GM19238 (cell line): ENCODE data around the gene PCDHGB5.

Experiments used
- DNase-seq: peaks from one replicate; pipeline ENCODE4 v3.0.0; 2011; ENCODE audit warnings: low spot score; ENCODE audit not compliant: insufficient read length

The PCDHGB5 gene

DNA sequence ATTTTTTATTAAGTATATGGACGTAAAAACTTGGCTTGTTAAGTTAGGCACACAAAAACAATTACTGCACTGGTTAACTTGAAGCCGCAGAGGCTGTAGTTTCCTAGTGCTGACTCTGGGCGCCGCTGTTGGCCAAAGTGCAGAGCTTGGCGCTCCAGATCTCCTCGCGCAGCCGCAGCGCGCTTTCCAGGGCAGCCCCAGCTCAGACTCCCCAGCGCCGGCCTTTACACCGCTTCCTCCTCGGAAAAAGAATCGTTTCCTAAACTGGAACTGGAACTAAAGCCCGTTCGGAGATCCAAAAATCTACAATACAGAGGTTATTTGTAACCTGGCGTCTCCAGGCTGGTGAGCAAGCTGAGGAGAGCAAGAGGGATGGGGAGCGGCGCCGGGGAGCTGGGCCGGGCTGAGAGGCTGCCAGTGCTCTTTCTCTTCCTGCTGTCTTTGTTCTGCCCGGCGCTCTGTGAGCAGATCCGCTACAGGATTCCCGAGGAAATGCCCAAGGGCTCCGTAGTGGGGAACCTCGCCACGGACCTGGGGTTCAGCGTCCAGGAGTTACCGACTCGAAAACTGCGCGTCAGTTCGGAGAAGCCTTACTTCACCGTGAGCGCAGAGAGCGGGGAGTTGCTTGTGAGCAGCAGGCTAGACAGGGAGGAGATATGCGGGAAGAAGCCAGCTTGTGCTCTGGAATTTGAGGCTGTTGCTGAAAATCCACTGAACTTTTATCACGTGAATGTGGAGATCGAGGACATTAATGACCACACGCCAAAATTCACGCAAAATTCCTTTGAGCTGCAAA, at the start of gene PCDHGB5:
PCDHGB5 (plus strand) TSS at position 192 of the 796 bp plus-strand sequence; CDS start at position 373, 181 bp downstream.
- peak; percentile 23 for DNase-seq

DNA sequence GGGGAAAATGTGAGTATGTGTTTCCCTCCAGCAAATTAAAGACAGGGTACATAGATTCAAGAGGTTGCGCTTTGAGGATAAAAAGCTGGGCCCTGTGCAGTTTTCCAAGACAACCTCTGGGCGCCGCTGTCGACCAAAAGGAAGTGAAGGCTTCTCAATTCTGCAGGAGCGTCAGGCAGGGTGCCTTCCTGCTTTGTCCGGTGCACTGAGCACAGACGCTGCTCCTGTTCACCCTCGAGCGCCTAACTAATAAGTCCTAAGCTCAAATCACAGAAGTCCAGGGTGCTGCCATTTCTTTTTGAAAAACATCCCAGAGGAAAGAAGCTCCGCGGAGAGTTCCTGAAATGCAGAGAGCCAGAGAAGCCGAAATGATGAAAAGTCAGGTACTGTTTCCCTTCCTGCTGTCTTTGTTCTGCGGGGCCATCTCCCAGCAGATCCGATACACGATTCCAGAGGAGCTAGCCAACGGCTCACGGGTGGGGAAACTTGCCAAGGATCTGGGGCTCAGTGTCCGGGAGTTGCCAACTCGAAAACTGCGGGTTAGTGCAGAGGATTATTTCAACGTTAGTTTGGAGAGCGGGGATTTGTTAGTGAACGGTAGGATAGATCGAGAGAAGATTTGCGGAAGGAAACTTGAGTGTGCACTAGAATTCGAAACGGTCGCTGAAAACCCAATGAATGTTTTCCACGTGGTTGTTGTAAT, 47.7 kb upstream of the PCDHGB5 start, which contains the start of gene PCDHGB1:
PCDHGB1 (plus strand) TSS at position 183 of the 703 bp plus-strand sequence; CDS start at position 345, 162 bp downstream.
- peak; percentile 37 for DNase-seq

DNA sequence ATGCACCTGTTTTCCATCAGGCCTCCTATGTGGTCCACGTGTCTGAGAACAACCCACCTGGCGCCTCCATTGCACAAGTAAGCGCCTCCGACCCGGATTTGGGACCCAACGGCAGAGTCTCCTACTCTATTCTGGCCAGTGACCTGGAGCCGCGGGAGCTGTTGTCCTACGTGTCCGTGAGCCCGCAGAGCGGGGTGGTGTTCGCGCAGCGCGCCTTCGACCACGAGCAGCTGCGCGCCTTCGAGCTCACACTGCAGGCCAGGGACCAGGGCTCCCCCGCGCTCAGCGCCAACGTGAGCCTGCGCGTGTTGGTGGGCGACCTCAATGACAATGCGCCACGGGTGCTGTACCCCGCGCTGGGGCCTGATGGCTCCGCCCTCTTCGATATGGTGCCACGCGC, 46.2 kb upstream of the PCDHGB5 start:
- DNase-seq, result no peak

DNA sequence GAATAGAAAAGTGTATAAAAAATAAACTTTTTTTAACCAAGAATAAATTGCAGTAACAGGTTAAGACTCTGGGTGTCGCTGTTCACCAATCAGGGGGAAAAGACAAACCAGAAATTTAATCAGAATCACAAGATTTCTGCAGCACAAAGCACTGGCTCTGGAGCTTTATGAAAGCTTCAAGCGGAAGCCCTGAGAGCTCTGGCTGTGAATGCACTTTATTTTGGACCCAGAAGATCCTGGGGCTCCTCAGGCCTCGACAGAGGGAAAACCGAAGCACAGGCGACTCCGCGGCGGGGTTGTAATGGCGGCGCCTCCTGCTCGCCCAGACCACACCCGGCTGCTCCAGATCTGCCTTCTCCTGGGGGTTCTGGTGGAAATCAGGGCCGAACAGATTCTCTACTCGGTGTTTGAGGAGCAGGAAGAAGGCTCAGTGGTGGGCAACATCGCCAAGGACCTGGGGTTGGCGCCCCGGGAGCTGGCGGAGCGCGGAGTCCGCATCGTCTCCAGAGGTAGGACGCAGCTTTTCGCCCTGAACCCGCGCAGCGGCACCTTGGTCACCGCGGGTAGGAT, 42.8 kb upstream of the PCDHGB5 start, which contains the start of gene PCDHGA4:
PCDHGA4 (plus strand) TSS at position 122 of the 570 bp plus-strand sequence; CDS start at position 209, 87 bp downstream.
- DNase-seq, result no peak

DNA sequence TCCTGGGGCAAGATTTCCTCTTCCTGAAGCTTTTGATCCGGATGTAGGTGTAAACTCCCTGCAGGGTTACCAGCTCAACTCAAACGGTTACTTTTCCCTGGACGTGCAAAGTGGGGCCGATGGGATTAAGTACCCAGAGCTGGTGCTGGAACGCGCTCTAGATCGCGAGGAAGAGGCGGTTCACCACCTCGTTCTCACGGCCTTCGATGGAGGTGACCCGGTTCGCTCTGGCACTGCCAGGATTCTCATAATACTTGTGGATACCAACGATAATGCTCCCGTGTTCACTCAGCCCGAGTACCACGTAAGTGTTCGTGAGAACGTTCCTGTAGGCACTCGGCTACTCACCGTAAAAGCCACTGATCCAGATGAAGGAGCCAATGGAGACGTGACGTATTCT, 42.1 kb upstream of the PCDHGB5 start:
- no peak for DNase-seq

DNA sequence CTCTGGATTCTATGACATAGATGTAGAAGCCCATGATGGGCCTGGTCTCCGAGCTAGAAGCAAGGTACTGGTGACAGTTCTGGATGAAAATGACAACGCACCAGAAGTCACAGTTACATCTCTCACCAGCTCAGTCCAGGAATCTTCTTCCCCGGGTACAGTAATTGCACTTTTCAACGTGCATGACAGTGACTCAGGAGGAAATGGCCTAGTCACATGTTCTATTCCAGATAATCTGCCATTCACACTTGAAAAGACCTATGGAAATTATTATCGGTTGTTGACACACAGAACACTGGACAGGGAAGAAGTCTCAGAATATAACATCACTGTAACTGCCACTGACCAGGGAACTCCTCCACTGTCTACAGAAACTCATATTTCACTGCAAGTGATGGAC, 41.6 kb upstream of the PCDHGB5 start:
- no peak for DNase-seq

DNA sequence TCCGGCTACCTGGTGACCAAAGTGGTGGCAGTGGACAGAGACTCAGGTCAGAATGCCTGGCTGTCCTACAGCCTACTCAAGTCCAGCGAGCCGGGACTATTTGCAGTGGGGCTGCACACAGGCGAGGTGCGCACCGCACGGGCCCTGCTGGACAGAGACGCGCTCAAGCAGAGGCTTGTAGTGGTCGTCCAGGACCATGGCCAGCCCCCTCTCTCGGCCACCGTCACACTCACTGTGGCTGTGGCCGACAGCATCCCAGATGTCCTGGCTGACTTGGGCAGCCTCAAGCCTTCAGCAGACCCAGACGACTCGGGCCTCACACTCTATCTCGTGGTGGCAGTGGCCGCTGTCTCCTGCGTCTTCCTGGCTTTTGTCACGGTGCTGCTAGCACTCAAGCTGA, 40.8 kb upstream of the PCDHGB5 start:
- no peak for DNase-seq

DNA sequence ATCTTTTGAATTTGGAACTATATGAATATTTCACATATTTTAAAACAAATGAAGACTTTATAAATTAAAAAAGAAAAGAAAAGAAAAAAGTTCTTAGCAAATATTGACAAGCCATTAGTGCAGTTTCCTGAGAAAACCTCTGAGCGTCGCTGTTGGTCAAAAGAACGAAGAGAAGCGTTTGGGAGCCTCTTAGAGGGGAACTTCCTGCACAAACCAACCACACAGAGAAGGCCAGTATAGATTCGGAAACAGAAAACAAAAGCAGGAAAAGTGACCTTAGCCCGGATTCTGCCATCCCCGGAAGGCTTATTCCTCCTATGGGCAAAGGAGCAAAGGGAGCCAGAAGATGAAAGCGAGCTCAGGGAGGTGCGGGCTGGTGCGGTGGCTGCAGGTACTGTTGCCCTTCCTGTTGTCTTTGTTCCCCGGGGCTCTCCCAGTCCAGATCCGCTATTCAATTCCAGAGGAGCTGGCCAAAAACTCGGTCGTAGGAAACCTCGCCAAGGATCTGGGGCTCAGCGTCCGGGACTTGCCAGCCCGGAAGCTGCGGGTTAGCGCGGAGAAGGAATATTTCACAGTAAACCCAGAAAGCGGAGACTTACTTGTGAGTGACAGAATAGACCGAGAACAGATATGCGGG, 37.8 kb upstream of the PCDHGB5 start, which contains the start of gene PCDHGB2:
PCDHGB2 (plus strand) TSS at position 205 of the 637 bp plus-strand sequence; CDS start at position 347, 142 bp downstream.
- no peak for DNase-seq

DNA sequence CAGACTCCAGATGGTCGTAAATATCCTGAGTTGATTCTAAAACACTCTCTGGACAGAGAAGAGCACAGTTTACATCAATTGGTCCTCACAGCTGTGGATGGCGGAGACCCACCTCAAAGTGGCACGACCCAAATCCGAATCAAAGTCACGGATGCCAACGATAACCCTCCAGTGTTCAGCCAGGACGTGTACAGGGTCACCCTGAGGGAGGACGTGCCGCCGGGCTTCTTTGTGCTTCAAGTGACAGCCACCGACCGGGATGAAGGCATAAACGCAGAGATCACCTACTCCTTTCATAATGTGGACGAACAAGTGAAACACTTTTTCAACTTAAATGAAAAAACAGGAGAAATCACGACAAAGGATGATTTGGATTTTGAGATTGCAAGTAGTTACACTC, 37.1 kb upstream of the PCDHGB5 start:
- no peak for DNase-seq

DNA sequence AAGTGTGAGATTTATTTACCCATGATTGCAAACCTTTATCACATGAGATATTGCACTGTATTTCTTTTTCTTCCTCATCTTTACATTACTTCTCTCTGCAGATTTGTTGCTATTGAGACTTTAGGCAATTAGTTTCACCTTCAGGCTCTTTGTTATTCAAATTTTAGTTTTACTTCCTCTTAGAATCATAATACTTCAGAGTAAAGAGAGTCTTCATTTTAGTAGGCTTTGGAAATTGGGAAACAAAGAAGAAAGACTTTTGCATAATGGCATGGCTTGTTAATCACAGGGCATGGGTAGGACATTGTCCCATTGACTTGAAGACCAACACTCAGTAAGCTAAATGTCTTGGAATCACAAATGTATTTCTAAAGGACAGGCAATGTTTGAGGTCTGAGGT, 35.0 kb upstream of the PCDHGB5 start:
- DNase-seq, result no peak

DNA sequence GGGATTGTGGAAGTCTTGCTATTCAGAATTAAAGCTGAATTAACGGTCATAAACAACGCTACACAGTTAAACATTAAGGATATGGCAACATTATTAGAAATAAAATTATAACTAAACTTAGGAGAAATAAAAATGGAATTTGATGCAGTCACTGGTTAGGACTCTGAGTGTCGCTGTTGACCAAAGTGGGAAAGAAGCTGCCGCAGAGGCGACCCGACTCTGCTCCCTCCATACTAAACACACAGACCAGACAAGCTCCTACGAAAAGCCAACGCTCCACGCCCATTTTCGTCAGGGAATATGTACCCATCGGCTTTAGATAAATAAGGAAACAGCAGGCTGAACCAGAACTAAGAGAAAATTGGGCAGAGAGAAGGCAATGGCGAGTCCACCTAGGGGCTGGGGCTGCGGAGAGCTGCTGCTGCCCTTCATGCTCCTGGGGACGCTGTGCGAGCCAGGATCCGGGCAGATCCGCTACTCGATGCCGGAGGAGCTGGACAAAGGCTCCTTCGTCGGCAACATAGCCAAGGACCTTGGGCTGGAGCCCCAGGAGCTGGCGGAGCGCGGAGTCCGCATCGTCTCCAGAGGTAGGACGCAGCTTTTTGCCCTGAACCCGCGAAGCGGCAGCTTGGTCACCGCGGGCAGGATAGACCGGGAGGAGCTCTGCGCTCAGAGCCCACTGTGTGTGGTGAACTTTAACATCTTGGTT, 33.6 kb upstream of the PCDHGB5 start, which contains the start of gene PCDHGA5:
PCDHGA5 (plus strand) TSS at position 211 of the 709 bp plus-strand sequence; CDS start at position 380, 169 bp downstream.
- no peak for DNase-seq

DNA sequence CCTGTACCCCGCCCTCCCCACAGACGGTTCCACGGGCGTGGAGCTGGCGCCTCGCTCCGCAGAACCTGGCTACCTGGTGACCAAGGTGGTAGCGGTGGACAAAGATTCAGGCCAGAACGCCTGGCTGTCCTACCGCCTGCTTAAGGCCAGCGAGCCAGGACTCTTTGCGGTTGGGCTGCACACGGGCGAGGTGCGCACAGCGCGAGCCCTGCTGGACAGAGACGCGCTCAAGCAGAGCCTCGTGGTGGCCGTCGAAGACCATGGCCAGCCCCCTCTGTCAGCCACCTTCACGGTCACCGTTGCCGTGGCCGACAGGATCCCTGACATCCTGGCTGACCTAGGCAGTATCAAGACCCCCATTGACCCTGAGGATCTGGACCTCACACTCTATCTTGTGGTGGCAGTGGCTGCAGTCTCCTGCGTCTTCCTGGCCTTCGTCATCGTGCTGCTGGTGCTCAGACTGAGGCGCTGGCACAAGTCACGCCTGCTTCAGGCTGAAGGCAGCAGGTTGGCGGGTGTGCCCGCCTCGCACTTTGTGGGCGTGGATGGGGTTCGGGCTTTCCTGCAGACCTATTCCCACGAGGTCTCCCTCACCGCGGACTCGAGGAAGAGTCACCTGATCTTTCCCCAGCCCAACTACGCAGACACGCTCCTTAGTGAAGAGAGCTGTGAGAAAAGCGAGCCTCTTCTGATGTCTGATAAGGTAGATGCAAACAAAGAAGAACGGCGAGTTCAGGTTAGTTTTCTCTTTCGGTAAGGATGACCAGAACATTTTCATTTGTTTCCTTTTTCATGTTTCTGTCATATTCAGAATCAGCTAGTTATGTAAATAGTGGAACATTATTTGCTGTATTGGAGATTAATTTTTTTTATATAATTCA, 31.5 kb upstream of the PCDHGB5 start:
- no peak for DNase-seq

DNA sequence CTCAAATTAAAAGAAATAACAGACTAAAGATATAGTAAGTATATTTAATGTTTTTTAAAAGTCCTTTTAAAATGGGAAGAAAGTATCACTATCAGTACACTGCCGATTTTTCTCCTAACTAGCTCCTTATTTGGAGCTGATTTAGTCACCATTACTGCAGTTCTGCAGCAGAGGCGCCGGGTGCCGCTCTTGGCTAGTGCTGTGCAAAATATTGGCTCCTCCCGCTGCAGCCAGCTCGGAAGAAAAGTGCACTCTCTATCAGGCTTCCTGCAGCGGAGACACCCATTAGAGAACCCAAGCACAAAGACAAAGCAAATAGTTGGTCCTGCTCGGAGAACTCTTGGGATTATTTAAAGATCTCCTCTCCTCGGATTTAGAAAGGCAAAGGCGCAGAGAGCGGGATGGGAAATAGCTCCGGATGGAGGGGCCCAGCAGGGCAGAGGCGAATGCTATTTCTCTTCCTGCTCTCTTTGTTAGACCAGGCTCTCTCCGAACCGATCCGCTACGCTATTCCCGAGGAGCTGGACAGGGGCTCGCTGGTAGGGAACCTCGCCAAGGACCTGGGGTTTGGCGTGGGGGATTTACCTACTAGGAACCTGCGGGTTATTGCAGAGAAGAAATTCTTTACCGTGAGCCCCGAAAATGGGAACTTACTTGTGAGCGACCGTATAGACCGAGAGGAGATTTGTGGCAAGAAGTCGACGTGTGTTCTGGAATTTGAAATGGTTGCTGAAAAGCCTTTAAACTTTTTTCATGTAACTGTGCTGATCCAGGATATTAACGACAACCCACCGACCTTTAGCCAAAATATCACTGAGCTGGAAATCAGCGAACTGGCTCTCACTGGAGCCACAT, 27.5 kb upstream of the PCDHGB5 start, which contains the start of gene PCDHGB3:
PCDHGB3 (plus strand) TSS at position 249 of the 855 bp plus-strand sequence; CDS start at position 402, 153 bp downstream.
- DNase-seq, result peak; percentile 21

DNA sequence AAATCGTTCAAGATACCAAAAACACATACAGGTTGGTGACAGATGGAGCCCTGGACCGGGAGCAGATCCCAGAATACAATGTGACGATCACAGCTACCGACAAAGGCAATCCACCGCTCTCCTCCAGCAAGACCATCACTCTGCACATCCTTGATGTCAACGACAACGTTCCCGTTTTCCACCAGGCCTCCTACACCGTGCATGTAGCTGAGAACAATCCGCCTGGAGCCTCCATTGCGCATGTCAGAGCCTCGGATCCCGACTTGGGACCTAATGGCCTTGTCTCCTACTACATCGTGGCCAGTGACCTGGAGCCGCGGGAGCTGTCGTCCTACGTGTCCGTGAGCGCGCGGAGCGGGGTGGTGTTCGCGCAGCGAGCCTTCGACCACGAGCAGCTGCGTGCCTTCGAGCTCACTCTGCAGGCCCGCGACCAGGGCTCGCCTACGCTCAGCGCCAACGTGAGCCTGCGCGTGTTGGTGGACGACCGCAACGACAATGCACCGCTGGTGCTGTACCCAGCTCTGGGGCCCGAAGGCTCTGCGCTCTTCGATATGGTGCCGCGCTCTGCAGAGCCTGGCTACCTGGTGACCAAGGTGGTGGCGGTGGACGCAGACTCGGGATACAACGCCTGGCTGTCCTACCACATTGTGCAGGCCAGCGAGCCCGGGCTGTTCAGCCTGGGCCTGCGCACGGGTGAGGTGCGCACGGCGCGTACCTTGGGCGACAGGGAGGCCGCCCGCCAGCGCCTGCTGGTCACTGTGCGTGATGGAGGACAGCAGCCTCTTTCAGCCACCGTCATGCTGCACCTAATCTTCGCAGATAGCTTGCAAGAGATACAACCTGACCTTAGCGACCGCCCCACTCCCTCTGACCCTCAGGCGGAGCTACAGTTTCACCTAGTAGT, 25.9 kb upstream of the PCDHGB5 start:
- DNase-seq, result no peak

DNA sequence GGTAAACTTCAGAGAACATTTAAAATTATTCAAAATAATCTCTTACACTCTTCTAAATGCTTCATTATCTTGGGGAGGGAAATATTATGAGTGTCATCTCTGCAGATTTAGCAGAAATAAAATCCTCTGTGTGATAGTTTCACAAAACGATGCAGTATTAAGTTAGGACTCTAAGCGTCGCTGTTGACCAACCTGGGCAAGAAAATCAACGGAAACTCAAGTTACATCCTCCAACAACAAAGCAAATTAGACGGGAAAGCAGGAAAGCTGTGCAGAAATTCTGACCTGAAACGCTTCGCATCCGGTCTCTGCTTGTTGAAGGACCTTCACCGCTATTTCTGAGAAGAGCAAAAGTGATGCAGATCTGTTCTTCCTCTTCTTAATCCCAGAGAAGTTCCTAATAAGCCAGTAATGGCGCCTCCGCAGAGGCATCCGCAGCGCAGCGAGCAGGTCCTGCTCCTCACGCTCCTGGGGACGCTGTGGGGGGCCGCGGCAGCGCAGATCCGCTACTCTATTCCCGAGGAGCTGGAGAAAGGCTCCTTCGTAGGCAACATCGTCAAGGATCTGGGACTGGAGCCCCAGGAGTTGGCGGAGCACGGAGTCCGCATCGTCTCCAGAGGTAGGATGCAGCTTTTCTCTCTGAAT, 24.0 kb upstream of the PCDHGB5 start, which contains the start of gene PCDHGA6:
PCDHGA6 (plus strand) TSS at position 219 of the 645 bp plus-strand sequence; CDS start at position 412, 193 bp downstream.
- no peak for DNase-seq

DNA sequence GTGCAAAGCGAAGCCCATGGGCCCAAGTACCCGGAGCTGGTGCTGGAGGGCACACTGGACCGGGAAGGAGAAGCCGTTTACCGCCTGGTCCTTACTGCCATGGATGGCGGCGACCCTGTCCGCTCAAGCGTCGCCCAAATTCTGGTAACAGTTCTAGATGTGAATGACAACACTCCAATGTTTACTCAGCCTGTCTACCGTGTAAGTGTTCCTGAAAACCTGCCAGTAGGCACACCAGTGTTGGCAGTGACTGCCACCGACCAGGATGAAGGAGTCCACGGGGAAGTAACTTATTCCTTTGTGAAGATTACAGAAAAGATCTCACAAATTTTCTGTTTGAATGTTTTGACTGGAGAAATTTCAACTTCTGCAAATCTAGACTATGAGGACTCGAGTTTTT, 23.1 kb upstream of the PCDHGB5 start:
- DNase-seq, result no peak
